IPS-15b (cell line): Measurements from ENCODE around the gene MEAF6.
"Not testable (repeated sequence)": the region's sequence is repeated elsewhere in the genome, so short reads cannot be mapped to it uniquely, and the experiment has no call there.

Experiments used
- H3K27me3 ChIP-seq: one replicate; pipeline ENCODE4 v1.6.1; 2013; ENCODE audit warnings: low read length; ENCODE audit not compliant: control insufficient read depth, insufficient read depth
- H3K36me3 ChIP-seq: one replicate; pipeline ENCODE4 v1.6.1; 2013; ENCODE audit warnings: low read length; ENCODE audit not compliant: control insufficient read depth, insufficient read depth
- H3K4me1 ChIP-seq: one replicate; pipeline ENCODE4 v1.6.1; 2013; ENCODE audit warnings: mild to moderate bottlenecking, low read length; ENCODE audit not compliant: control insufficient read depth, insufficient read depth
- H3K4me3 ChIP-seq: one replicate; pipeline ENCODE4 v1.5.1; 2013; ENCODE audit warnings: low read depth, low read length
- H3K9ac ChIP-seq: one replicate; pipeline ENCODE4 v1.6.1; 2013; ENCODE audit warnings: low read depth, mild to moderate bottlenecking, low read length
- H3K9me3 ChIP-seq: one replicate; pipeline ENCODE4 v1.6.1; 2013; ENCODE audit warnings: mild to moderate bottlenecking, low read length; ENCODE audit not compliant: control insufficient read depth, insufficient read depth

MEAF6 gene

GRCh38 chr1:37514350-37515184, at the start of gene MEAF6:
Gene MEAF6, minus strand, starts transcription at chr1:37514766. Its CDS starts 20 bp downstream, at chr1:37514746.
- Histone ChIP-seq H3K9ac (peak within 1 kb of the TSS; percentile 38), H3K36me3 (no peaks in the 10 kb centered on the region), H3K9me3 (no peaks in the 10 kb centered on the region), H3K4me1 (no peaks in the 10 kb centered on the region), H3K27me3 (peaks cover 6% of the 10 kb centered on the region), H3K4me3 (peak within 1 kb of the TSS; percentile 76)

DNA sequence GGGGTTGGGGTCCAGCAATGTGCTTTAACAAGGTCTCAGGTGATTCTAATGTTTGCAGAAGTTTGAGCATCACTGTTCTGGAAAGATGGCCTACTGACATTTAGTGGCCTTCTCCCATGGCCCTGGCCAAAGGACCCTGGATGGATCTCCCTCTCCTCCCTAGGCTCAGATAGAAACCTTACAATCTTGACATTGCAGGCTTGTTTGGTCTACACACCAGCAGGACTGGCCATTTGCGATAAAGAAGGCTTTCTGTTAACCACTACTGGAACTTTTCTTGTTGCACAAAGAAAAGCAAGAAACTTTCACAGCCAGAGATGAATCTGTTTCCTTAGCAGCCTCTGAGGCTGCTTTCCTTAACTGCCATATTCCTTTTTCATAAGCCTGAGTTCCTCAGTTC, 48.4 kb upstream of the MEAF6 start:
- Histone ChIP-seq H3K9ac (no peak overlapping the region), H3K36me3 (peaks cover 23% of the 10 kb centered on the region), H3K9me3 (no peaks in the 10 kb centered on the region), H3K4me1 (no peaks in the 10 kb centered on the region), H3K4me3 (no peak overlapping the region), H3K27me3 (no peaks in the 10 kb centered on the region)

DNA sequence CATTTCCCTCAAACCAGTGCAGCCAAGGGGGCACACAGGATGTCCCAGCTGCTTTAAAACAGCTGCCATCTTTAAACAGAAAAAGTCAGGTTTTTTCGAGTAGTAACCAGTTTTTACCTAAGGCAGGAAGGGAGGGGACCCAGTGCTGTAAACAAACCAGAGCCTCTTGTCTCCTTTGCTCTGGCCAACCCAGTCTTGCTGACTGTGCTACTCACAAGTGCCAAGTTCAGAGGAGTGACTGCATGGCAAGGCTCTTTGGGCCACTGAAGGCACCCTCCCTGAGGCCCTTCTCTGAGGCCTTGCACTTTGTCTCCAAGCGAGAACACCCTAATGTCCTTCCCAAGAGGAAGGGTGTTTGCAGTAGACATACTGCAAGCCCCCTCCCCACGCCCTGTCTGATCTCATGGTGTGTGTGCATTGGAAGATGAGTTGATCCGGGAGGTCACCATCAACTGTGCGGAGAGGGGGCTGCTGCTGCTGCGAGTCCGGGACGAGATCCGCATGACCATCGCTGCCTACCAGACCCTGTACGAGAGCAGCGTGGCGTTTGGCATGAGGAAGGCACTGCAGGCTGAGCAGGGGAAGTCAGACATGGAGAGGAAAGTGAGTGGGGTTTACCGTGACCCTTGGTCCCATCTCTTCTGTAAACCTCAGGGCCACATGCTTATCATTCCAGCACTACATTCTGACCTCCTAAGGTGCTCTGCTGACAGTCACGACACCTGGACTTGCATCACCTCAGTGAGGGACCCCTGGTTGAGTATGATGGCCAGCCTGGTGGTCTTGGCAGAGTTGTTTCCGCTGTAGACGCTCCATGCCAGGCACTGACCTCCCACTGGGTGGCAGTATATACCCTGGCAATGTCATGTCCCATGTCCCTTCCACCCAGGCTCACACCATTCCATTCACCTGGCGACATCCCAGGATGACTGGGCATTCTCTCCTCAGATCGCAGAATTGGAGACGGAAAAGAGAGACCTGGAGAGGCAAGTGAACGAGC, 46.9 kb upstream of the MEAF6 start:
- Histone ChIP-seq H3K27me3 (no peaks in the 10 kb centered on the region), H3K4me1 (peaks cover 1% of the 10 kb centered on the region), H3K4me3 (no peak overlapping the region), H3K9me3 (no peaks in the 10 kb centered on the region), H3K9ac (no peak overlapping the region), H3K36me3 (peaks cover 9% of the 10 kb centered on the region)

GRCh38 chr1:37560401-37561132, 46.0 kb upstream of the MEAF6 start:
- Histone ChIP-seq H3K9ac (no peak overlapping the region), H3K36me3 (peaks cover 4% of the 10 kb centered on the region), H3K9me3 (no peaks in the 10 kb centered on the region), H3K27me3 (no peaks in the 10 kb centered on the region), H3K4me3 (no peak overlapping the region), H3K4me1 (peaks cover 2% of the 10 kb centered on the region)

- H3K4me3 ChIP-seq, H3K27me3 ChIP-seq, H3K36me3 ChIP-seq, H3K9me3 ChIP-seq, H3K9ac ChIP-seq, H3K4me1 ChIP-seq: not testable (repeated sequence)
These were observed 45.4 kb upstream of the MEAF6 start for GRCh38 chr1:37559957-37560379.

- Histone ChIP-seq H3K36me3 (peaks cover 4% of the 10 kb centered on the region), H3K9me3 (no peaks in the 10 kb centered on the region), H3K9ac (no peak overlapping the region), H3K4me3 (no peak overlapping the region), H3K27me3 (no peaks in the 10 kb centered on the region), H3K4me1 (peaks cover 2% of the 10 kb centered on the region)
These were observed 44.5 kb upstream of the MEAF6 start for GRCh38 chr1:37559080-37559479.

GRCh38 chr1:37558411-37558810, 43.8 kb upstream of the MEAF6 start:
- Histone ChIP-seq H3K9ac (no peak overlapping the region), H3K36me3 (peaks cover 4% of the 10 kb centered on the region), H3K9me3 (no peaks in the 10 kb centered on the region), H3K27me3 (no peaks in the 10 kb centered on the region), H3K4me1 (peaks cover 2% of the 10 kb centered on the region), H3K4me3 (no peak overlapping the region)

DNA sequence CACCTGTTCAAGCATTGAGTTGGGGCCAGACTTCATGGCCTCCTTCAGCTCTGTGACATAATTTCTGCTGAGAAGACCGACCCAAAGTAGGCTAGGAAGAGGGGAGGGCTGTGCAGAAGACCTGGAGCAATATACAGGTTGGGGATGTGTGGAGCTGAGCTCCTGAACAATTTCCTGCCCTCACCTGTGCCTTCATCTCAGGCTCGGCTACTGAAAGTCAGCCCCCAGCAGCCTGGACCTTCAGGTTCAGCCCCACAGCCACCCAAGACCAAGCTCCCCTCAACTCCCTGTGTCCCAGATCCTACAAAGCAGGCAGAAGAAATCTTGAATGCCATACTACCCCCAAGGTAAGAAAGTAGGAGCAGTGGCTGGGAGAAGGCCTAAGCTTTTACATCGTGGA, 42.8 kb upstream of the MEAF6 start:
- Histone ChIP-seq H3K9ac (peak overlapping the region; percentile 42), H3K9me3 (no peaks in the 10 kb centered on the region), H3K27me3 (no peaks in the 10 kb centered on the region), H3K4me3 (peak overlapping the region; percentile 62), H3K36me3 (peaks cover 4% of the 10 kb centered on the region), H3K4me1 (peaks cover 6% of the 10 kb centered on the region)

GRCh38 chr1:37556712-37557196, 42.2 kb upstream of the MEAF6 start, which contains the start of gene DNALI1:
Gene DNALI1, plus strand, starts transcription at chr1:37556940. Its CDS starts 55 bp downstream, at chr1:37556995.
- Histone ChIP-seq H3K9ac (peak within 1 kb of the TSS; percentile 42), H3K27me3 (no peaks in the 10 kb centered on the region), H3K9me3 (no peaks in the 10 kb centered on the region), H3K4me1 (peaks cover 6% of the 10 kb centered on the region), H3K36me3 (no peaks in the 10 kb centered on the region), H3K4me3 (peak within 1 kb of the TSS; percentile 62)

DNA sequence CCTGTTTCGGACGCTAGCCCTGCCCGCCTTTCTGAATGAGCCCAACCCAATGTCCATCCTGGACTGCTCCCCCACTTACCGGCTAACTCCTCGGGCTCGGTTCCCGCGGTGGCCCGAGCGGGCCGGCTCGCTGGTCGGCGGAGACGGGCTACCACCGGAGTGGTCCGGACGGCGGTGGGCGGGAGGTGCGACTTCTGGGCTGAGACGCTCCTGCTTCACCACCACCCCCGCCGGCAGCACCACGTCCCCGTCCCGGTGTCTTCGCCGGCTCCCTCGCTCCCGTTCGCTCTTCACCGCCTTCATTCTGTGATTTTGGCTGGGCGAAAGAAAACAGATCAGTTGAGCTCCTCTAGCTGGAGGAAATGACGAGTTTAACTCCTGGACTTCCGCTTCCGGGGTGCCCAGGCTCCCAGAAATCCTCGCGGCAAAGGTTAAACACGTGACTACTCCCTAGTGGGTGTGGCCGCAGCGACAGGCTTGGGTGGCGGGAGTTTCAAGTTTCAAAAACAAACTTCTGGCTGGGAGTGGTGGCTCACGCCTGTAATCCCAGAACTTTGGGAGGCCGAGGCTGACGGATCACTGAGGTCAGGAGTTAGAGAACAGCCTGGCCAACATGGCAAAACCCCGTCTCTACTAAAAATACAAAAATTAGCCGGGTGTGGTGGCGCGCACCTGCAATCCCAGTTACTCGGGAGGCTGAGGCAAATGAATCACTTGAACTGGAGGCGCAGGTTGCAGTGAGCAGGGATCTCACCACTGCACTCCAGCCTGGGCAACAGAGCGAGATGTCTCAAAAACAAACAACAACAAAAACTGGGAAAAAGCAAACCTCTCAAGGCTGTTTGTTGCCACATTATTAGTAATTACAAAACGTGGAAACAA, 39.6 kb upstream of the MEAF6 start, which contains the start of gene SNIP1:
Gene SNIP1, minus strand, starts transcription at position 367 of the 882 bp plus-strand sequence. Its CDS starts 64 bp downstream, at position 303.
- H3K4me3 ChIP-seq: peak within 1 kb of the TSS; percentile 93
- H3K9ac ChIP-seq: peak within 1 kb of the TSS; percentile 77
- H3K36me3 ChIP-seq: no peaks in the 10 kb centered on the region
- no peaks in the 10 kb centered on the region for H3K9me3 ChIP-seq
- H3K4me1 ChIP-seq: peaks cover 6% of the 10 kb centered on the region
- no peaks in the 10 kb centered on the region for H3K27me3 ChIP-seq
